K562 (cell line): ENCODE data around the gene MYO16. TPM values are rescaled to one million over a fixed set of nuclear protein-coding genes. Genes with fewer than 3 reads are reported as not detected.

ENCODE experiments used
- CBFA2T3 ChIP-seq: fragments of 450-650 bp; IDR thresholded peaks from 2 replicates; pipeline ENCODE4 v1.6.1; 2017
- CREBBP ChIP-seq: IDR thresholded peaks from one replicate; pipeline ENCODE4 v1.6.1; 2012; ENCODE audit warnings: low read depth, mild to moderate bottlenecking, control low read depth, inconsistent platforms, low read length
- HEY1 ChIP-seq: fragments of 250-450 bp; sonication (Bioruptor Pico); IDR thresholded peaks from 2 replicates; pipeline ENCODE4 v1.5.0; 2020; ENCODE audit warnings: mild to moderate bottlenecking, moderate library complexity, borderline replicate concordance
- JUNB ChIP-seq: fragments of 450-650 bp; formaldehyde crosslinking; conservative IDR thresholded peaks from 2 replicates; pipeline ENCODE4 v1.4.0; 2020; ENCODE audit warnings: mild to moderate bottlenecking
- KAT8 ChIP-seq: fragments of 450-650 bp; IDR thresholded peaks from 2 replicates; pipeline ENCODE4 v1.6.1; 2016; ENCODE audit warnings: low read depth, mild to moderate bottlenecking
- MYC ChIP-seq, 2 experiments: fragments of 250-450 bp in 1 of 2; sonication (Bioruptor Pico) in 1 of 2; IDR thresholded peaks; 2 replicates each; pipeline versions ENCODE4 v1.5.1 to v1.6.1; 2012 to 2021; ENCODE audit warnings: low read depth in 2 of 2, borderline replicate concordance in 1 of 2, improper control_type of control experiment in 1 of 2, low read length in 1 of 2, mild to moderate bottlenecking in 1 of 2, moderate library complexity in 1 of 2
- PCBP1 ChIP-seq: fragments of 200-400 bp; formaldehyde crosslinking; IDR thresholded peaks from 2 replicates; pipeline ENCODE4 v1.6.1; 2018; ENCODE audit warnings: mild to moderate bottlenecking, low read depth, low read length; ENCODE audit not compliant: poor library complexity, severe bottlenecking
- POLR2B ChIP-seq: fragments of 450-650 bp; IDR thresholded peaks from 2 replicates; pipeline ENCODE4 v1.6.1; 2018; ENCODE audit warnings: low read depth; ENCODE audit not compliant: partially characterized antibody
- RBM17 ChIP-seq: fragments of 200-400 bp; formaldehyde crosslinking; IDR thresholded peaks from 2 replicates; pipeline ENCODE4 v1.6.1; 2017; ENCODE audit warnings: low read depth, mild to moderate bottlenecking, low read length, borderline replicate concordance
- SMAD3 ChIP-seq: fragments of 450-650 bp; formaldehyde crosslinking; conservative IDR thresholded peaks from 2 replicates; pipeline ENCODE4 v1.4.0; 2020; ENCODE audit warnings: mild to moderate bottlenecking
- TRIM24 ChIP-seq, 2 experiments: fragments of 450-650 bp; IDR thresholded peaks; 2 replicates each; pipeline ENCODE4 v1.6.1; 2016
- ZNF165 ChIP-seq: fragments of 250-450 bp; sonication (Bioruptor Pico); IDR thresholded peaks from 2 replicates; pipeline ENCODE4 v1.4.0; 2020; ENCODE audit warnings: borderline replicate concordance
- ZNF174 ChIP-seq: fragments of 250-450 bp; sonication (Bioruptor Pico); IDR thresholded peaks from 2 replicates; pipeline ENCODE4 v1.4.0; 2020; ENCODE audit warnings: mild to moderate bottlenecking
- ZNF217 ChIP-seq: sonication (generic); formaldehyde crosslinking; IDR thresholded peaks from 2 replicates; pipeline ENCODE4 v1.8.0; 2022; ENCODE audit warnings: mild to moderate bottlenecking, missing genetic modification reagents
- ZNF561 ChIP-seq: fragments of 450-650 bp; formaldehyde crosslinking; conservative IDR thresholded peaks from 2 replicates; pipeline ENCODE4 v1.4.0; 2020; ENCODE audit warnings: mild to moderate bottlenecking, moderate library complexity
- ZNF79 ChIP-seq: fragments of 250-450 bp; sonication (Bioruptor Pico); IDR thresholded peaks from 2 replicates; pipeline ENCODE4 v1.4.0; 2020; ENCODE audit warnings: low read depth, mild to moderate bottlenecking, moderate library complexity
- polyA plus RNA-seq, 8 experiments: library from polyadenylated mRNA; depleted of rRNA in 4 of 8; stranded (reverse) in 5 of 8; unstranded in 3 of 8; fragments of >200 nt; fragmentation: Nextera tagmentation in 2 of 8; fragmentation: Illumina TruSeq in 1 of 8; extraction: Ambion mirVana in 2 of 8; extraction: Trizol in 1 of 8; gene quantifications; 2 replicates each; pipeline versions ENCODE4 v1.2.1 to v1.2.3, GENCODE V29; 2011 to 2014; ENCODE audit warnings: inconsistent platforms in 1 of 8, missing spikeins in 1 of 8
- total RNA-seq, 7 experiments: library from RNA; depleted of rRNA in 6 of 7; stranded (reverse); fragments of >200 nt in 6 of 7; fragmentation: Illumina TruSeq in 2 of 7; extraction: Trizol in 2 of 7; gene quantifications; 2 replicates each; pipeline versions ENCODE4 v1.2.1 to v1.2.3, GENCODE V29; 2011 to 2021; ENCODE audit warnings: low replicate concordance in 1 of 7
- TF ChIP-seq, protein P1 (sequence below): fragments of 200-800 bp; sonication (Bioruptor generic); IDR thresholded peaks from 2 replicates; pipeline ENCODE4 v1.6.1; 2017; ENCODE audit warnings: missing genetic modification characterization, missing compliant biosample characterization
- TF ChIP-seq, protein P2 (sequence below): fragments of 250-450 bp; sonication (Bioruptor Pico); IDR thresholded peaks from 2 replicates; pipeline ENCODE4 v1.4.0; 2020; ENCODE audit warnings: mild to moderate bottlenecking
- TF ChIP-seq, protein P3 (sequence below), 3 experiments: fragments of 200-800 bp in 1 of 3; sonication (Bioruptor generic) in 1 of 3; sonication (generic) in 1 of 3; formaldehyde crosslinking in 1 of 3; IDR thresholded peaks; 2 replicates each; pipeline versions ENCODE4 v1.6.1 to v1.8.0; 2016 to 2022; ENCODE audit warnings: mild to moderate bottlenecking in 2 of 3, missing compliant biosample characterization in 2 of 3, missing genetic modification characterization in 2 of 3, missing genetic modification reagents in 1 of 3
- TF ChIP-seq, protein P4 (sequence below): fragments of 250-450 bp; sonication (Bioruptor Pico); IDR thresholded peaks from 2 replicates; pipeline ENCODE4 v1.8.0; 2022; ENCODE audit warnings: moderate library complexity, mild to moderate bottlenecking, inconsistent platforms
- TF ChIP-seq, protein P5 (sequence below): fragments of 250-450 bp; sonication (Bioruptor Pico); IDR thresholded peaks from 2 replicates; pipeline ENCODE4 v1.4.0; 2020; ENCODE audit warnings: borderline replicate concordance

The MYO16 gene
- total and polyA plus RNA-seq, 9 of the 15 experiments (the other 6 are each of a cell fraction or from before 2014, with no cell fraction given), result 4.3 to 45.7 (median 12.1) TPM

DNA sequence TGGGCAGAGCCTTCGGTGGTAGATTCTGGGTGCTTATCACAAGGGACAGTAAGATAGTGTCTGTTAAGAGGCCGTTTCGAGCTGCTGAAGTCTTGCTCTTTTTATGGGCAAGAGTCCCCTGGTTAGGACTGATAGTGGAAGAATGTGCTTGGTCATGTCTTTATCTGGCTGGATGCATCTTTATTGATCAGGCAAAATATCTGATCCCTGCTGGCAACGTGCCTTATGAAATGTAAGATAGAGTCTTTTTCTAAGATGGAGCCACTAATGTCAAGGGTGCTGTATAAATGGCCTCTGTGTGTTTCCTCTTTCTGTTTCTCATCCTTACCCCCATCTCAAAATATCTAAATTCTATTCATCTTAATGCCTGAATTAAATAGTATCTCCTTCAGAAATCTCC, 53.3 kb downstream of the MYO16 start (continued):
- TF ChIP-seq, protein P1, sequence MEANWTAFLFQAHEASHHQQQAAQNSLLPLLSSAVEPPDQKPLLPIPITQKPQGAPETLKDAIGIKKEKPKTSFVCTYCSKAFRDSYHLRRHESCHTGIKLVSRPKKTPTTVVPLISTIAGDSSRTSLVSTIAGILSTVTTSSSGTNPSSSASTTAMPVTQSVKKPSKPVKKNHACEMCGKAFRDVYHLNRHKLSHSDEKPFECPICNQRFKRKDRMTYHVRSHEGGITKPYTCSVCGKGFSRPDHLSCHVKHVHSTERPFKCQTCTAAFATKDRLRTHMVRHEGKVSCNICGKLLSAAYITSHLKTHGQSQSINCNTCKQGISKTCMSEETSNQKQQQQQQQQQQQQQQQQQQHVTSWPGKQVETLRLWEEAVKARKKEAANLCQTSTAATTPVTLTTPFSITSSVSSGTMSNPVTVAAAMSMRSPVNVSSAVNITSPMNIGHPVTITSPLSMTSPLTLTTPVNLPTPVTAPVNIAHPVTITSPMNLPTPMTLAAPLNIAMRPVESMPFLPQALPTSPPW, result peak; percentile 51; the same call in 1 of the 2 replicates
- TF ChIP-seq ZNF217 (CRISPR knock-in tag) (no peak), CREBBP (no peak), KAT8 (no peak), PCBP1 (no peak), JUNB (CRISPR knock-in tag) (0 out of 2 replicates have a peak, but pooled peaks have one; percentile 10), HEY1 (CRISPR knock-in tag) (no peak), ZNF79 (peak; percentile 93), MYC (IDR thresholded peaks at IDR 0.05; ENCODE audit: low read depth, low read length) (no peak), MYC (CRISPR knock-in tag; IDR thresholded peaks at IDR 0.05; ENCODE audit: borderline replicate concordance, low read depth) (peak; percentile 82), SMAD3 (CRISPR knock-in tag) (peak; percentile 97), TRIM24 (IDR thresholded peaks at IDR 0.05) (peak in 1 of 2 experiments; percentile 35; a peak in 1 of 4 replicates), CBFA2T3 (peak; percentile 74), ZNF165 (peak; percentile 97), ZNF561 (CRISPR knock-in tag) (0 out of 2 replicates have a peak, but pooled peaks have one; percentile 58), RBM17 (no peak), ZNF174 (CRISPR knock-in tag) (peak; percentile 90), POLR2B (no peak)
- TF ChIP-seq, protein P2, sequence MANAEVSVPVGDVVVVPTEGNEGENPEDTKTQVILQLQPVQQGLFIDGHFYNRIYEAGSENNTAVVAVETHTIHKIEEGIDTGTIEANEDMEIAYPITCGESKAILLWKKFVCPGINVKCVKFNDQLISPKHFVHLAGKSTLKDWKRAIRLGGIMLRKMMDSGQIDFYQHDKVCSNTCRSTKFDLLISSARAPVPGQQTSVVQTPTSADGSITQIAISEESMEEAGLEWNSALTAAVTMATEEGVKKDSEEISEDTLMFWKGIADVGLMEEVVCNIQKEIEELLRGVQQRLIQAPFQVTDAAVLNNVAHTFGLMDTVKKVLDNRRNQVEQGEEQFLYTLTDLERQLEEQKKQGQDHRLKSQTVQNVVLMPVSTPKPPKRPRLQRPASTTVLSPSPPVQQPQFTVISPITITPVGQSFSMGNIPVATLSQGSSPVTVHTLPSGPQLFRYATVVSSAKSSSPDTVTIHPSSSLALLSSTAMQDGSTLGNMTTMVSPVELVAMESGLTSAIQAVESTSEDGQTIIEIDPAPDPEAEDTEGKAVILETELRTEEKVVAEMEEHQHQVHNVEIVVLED, result peak; percentile 77
- TF ChIP-seq, protein P3, sequence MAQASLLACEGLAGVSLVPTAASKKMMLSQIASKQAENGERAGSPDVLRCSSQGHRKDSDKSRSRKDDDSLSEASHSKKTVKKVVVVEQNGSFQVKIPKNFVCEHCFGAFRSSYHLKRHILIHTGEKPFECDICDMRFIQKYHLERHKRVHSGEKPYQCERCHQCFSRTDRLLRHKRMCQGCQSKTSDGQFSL (CRISPR knock-in tag; IDR thresholded peaks at IDR 0.05), result no peak
- TF ChIP-seq, protein P3 (tag; IDR thresholded peaks at IDR 0.05), result peak in 1 of 2 experiments; percentile 92; a peak in 2 of 4 replicates
- TF ChIP-seq, protein P4, sequence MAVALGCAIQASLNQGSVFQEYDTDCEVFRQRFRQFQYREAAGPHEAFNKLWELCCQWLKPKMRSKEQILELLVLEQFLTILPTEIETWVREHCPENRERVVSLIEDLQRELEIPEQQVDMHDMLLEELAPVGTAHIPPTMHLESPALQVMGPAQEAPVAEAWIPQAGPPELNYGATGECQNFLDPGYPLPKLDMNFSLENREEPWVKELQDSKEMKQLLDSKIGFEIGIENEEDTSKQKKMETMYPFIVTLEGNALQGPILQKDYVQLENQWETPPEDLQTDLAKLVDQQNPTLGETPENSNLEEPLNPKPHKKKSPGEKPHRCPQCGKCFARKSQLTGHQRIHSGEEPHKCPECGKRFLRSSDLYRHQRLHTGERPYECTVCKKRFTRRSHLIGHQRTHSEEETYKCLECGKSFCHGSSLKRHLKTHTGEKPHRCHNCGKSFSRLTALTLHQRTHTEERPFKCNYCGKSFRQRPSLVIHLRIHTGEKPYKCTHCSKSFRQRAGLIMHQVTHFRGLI (CRISPR knock-in tag), result peak; percentile 96
- TF ChIP-seq, protein P5, sequence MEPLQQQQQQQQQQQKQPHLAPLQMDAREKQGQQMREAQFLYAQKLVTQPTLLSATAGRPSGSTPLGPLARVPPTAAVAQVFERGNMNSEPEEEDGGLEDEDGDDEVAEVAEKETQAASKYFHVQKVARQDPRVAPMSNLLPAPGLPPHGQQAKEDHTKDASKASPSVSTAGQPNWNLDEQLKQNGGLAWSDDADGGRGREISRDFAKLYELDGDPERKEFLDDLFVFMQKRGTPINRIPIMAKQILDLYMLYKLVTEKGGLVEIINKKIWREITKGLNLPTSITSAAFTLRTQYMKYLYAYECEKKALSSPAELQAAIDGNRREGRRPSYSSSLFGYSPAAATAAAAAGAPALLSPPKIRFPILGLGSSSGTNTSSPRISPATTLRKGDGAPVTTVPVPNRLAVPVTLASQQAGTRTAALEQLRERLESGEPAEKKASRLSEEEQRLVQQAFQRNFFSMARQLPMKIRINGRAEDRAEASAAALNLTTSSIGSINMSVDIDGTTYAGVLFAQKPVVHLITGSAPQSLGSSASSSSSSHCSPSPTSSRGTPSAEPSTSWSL (CRISPR knock-in tag), result peak; percentile 89; the same call in 1 of the 2 replicates
